Measurements from ENCODE around the gene MRC1.

MRC1 gene

GRCh38 chr10:17771017-17771416 lies 38.1 kb upstream of the MRC1 start:
- TF ChIP-seq CTCF (IDR thresholded peaks at IDR 0.05; ENCODE audit: low read depth, low read length), result no peak
- no peaks in the 10 kb centered on the region for H3K4me1 ChIP-seq
- H3K4me3 ChIP-seq (ENCODE audit: low read depth, low read length), result no peak overlapping the region
- H3K36me3 ChIP-seq, result no peaks in the 10 kb centered on the region
- H3K27me3 ChIP-seq, result no peaks in the 10 kb centered on the region
- no peak for DNase-seq
- no peaks in the 10 kb centered on the region for H3K9me3 ChIP-seq

GRCh38 chr10:17779784-17780183 lies 29.4 kb upstream of the MRC1 start:
- H3K4me1 ChIP-seq, result peaks cover 15% of the 10 kb centered on the region
- H3K9me3 ChIP-seq, result no peaks in the 10 kb centered on the region
- no peak for TF ChIP-seq CTCF (IDR thresholded peaks at IDR 0.05; ENCODE audit: low read depth, low read length)
- DNase-seq, result no peak
- H3K4me3 ChIP-seq (ENCODE audit: low read depth, low read length), result no peak overlapping the region
- no peaks in the 10 kb centered on the region for H3K36me3 ChIP-seq
- H3K27me3 ChIP-seq, result no peaks in the 10 kb centered on the region

GRCh38 chr10:17780727-17781126 lies 28.4 kb upstream of the MRC1 start:
- peaks cover 15% of the 10 kb centered on the region for H3K4me1 ChIP-seq
- peak; percentile 70 for DNase-seq

GRCh38 chr10:17781856-17782255 lies 27.3 kb upstream of the MRC1 start:
- H3K9me3 ChIP-seq, result no peaks in the 10 kb centered on the region
- TF ChIP-seq CTCF (IDR thresholded peaks at IDR 0.05; ENCODE audit: low read depth, low read length), result peak; percentile 53
- peak; percentile 32 for DNase-seq

More at GRCh38 chr10:17780727-17781126, 28.4 kb upstream of the MRC1 start:
- no peaks in the 10 kb centered on the region for H3K36me3 ChIP-seq
- no peaks in the 10 kb centered on the region for H3K9me3 ChIP-seq
- H3K4me3 ChIP-seq (ENCODE audit: low read depth, low read length), result no peak overlapping the region
- H3K27me3 ChIP-seq, result no peaks in the 10 kb centered on the region
- TF ChIP-seq CTCF (IDR thresholded peaks at IDR 0.05; ENCODE audit: low read depth, low read length), result no peak

GRCh38 chr10:17782921-17783665 lies 26.1 kb upstream of the MRC1 start:
- H3K4me3 ChIP-seq (ENCODE audit: low read depth, low read length), result peak overlapping the region; percentile 40
- no peaks in the 10 kb centered on the region for H3K27me3 ChIP-seq
- H3K9me3 ChIP-seq, result no peaks in the 10 kb centered on the region
- H3K36me3 ChIP-seq, result no peaks in the 10 kb centered on the region
- H3K4me1 ChIP-seq, result peaks cover 29% of the 10 kb centered on the region
- peak; percentile 78 for DNase-seq
- no peak for TF ChIP-seq CTCF (IDR thresholded peaks at IDR 0.05; ENCODE audit: low read depth, low read length)

More at GRCh38 chr10:17781856-17782255, 27.3 kb upstream of the MRC1 start:
- no peak overlapping the region for H3K4me3 ChIP-seq (ENCODE audit: low read depth, low read length)
- H3K36me3 ChIP-seq, result no peaks in the 10 kb centered on the region
- H3K4me1 ChIP-seq, result peaks cover 22% of the 10 kb centered on the region
- no peaks in the 10 kb centered on the region for H3K27me3 ChIP-seq

GRCh38 chr10:17783751-17784150 lies 25.4 kb upstream of the MRC1 start:
- peaks cover 29% of the 10 kb centered on the region for H3K4me1 ChIP-seq
- no peak for TF ChIP-seq CTCF (IDR thresholded peaks at IDR 0.05; ENCODE audit: low read depth, low read length)
- H3K4me3 ChIP-seq (ENCODE audit: low read depth, low read length), result peak overlapping the region; percentile 40
- H3K27me3 ChIP-seq, result no peaks in the 10 kb centered on the region
- H3K9me3 ChIP-seq, result no peaks in the 10 kb centered on the region
- no peak for DNase-seq
- H3K36me3 ChIP-seq, result no peaks in the 10 kb centered on the region

All from BE2C (cell line).